GM06990 (cell line): Measurements from ENCODE around the gene MEFV.

Source experiments
- DNase-seq: peaks from one replicate; pipeline ENCODE4 v3.0.0-alpha.2; 2011; ENCODE audit not compliant: insufficient read length; ENCODE audit errors: extremely low read depth
- H3K27me3 ChIP-seq: replicated peaks from 2 replicates; pipeline ENCODE4 v1.6.0; 2011; ENCODE audit warnings: low read length; ENCODE audit not compliant: control insufficient read depth, insufficient read depth
- H3K36me3 ChIP-seq: 2 replicates; pipeline ENCODE4 v1.5.1; 2011; ENCODE audit warnings: low read length; ENCODE audit not compliant: control insufficient read depth, insufficient read depth
- H3K4me3 ChIP-seq: replicated peaks from 2 replicates; pipeline ENCODE4 v1.5.1; 2011; ENCODE audit warnings: low read depth, mild to moderate bottlenecking, control low read depth, low read length
- CTCF ChIP-seq: IDR thresholded peaks from 2 replicates; pipeline ENCODE4 v1.5.1; 2011; ENCODE audit warnings: low read length, control low read depth, mild to moderate bottlenecking, inconsistent platforms; ENCODE audit not compliant: insufficient read depth, poor library complexity, severe bottlenecking

MEFV gene

GRCh38 chr16:3256146-3256865, at the start of gene MEFV:
Gene MEFV (minus strand): TSS chr16:3256633. CDS start chr16:3256587, 46 bp downstream.
- H3K4me3 ChIP-seq, result no peak within 1 kb of the TSS
- no peaks in the 10 kb centered on the region for H3K36me3 ChIP-seq
- DNase-seq, result no peak
- no peaks in the 10 kb centered on the region for H3K27me3 ChIP-seq
- no peak for TF ChIP-seq CTCF

GRCh38 chr16:3306078-3306477, 49.6 kb upstream of the MEFV start:
- H3K27me3 ChIP-seq, result no peaks in the 10 kb centered on the region
- no peak for TF ChIP-seq CTCF
- DNase-seq, result no peak
- peak overlapping the region; percentile 78 for H3K4me3 ChIP-seq
- H3K36me3 ChIP-seq, result peaks cover 6% of the 10 kb centered on the region

GRCh38 chr16:3305109-3306068, 49.0 kb upstream of the MEFV start, which contains the start of the genes TIGD7 and ZNF75A:
Gene TIGD7 (minus strand): TSS chr16:3305430. CDS start chr16:3300614, 4,816 bp downstream.
Gene ZNF75A (plus strand): TSS chr16:3305497. CDS start chr16:3308429, 2,932 bp downstream.
- peak; percentile 91 for DNase-seq
- H3K36me3 ChIP-seq, result peaks cover 6% of the 10 kb centered on the region
- H3K27me3 ChIP-seq, result no peaks in the 10 kb centered on the region
- H3K4me3 ChIP-seq, result peak within 1 kb of the TSS; percentile 78
- peak; percentile 1 for TF ChIP-seq CTCF

- Histone ChIP-seq H3K4me3 (no peak overlapping the region), H3K27me3 (no peaks in the 10 kb centered on the region)
Observed at GRCh38 chr16:3304370-3304769, 47.9 kb upstream of the MEFV start.

GRCh38 chr16:3295783-3296182, 39.4 kb upstream of the MEFV start:
- H3K27me3 ChIP-seq, result no peaks in the 10 kb centered on the region
- peaks cover 13% of the 10 kb centered on the region for H3K36me3 ChIP-seq
- TF ChIP-seq CTCF, result no peak
- H3K4me3 ChIP-seq, result no peak overlapping the region
- no peak for DNase-seq

More at GRCh38 chr16:3304370-3304769, 47.9 kb upstream of the MEFV start:
- no peak for DNase-seq
- peaks cover 6% of the 10 kb centered on the region for H3K36me3 ChIP-seq
- no peak for TF ChIP-seq CTCF
